ENCODE data around the gene CD33.

The CD33 gene

GRCh38 chr19:51211833-51212232 lies 13.0 kb upstream of the CD33 start:
- H2AFZ ChIP-seq (ENCODE audit: low read depth, low read length): no peak overlapping the region
- DNase-seq: no peak
- no peak overlapping the region for H3K9ac ChIP-seq (ENCODE audit: low read depth, low read length)
- no peaks in the 10 kb centered on the region for H3K36me3 ChIP-seq (ENCODE audit: insufficient read depth, low read length)
- no peak overlapping the region for H3K27ac ChIP-seq (ENCODE audit: low read length)
- no peaks in the 10 kb centered on the region for H3K79me2 ChIP-seq (ENCODE audit: insufficient read depth, low read length)
- TF ChIP-seq EZH2 (IDR thresholded peaks at IDR 0.05; ENCODE audit: borderline replicate concordance, low read depth, low read length, severe bottlenecking): no peak
- TF ChIP-seq CTCF (IDR thresholded peaks at IDR 0.05; ENCODE audit: borderline replicate concordance, extremely low read depth, low read length, poor library complexity, severe bottlenecking): no peak
- H3K27me3 ChIP-seq (ENCODE audit: insufficient read depth, low read length, poor library complexity): peaks cover 4% of the 10 kb centered on the region
- H3K4me2 ChIP-seq (ENCODE audit: insufficient read depth, low read length): no peak overlapping the region
- no peaks in the 10 kb centered on the region for H3K4me1 ChIP-seq (ENCODE audit: insufficient read depth, low read length)
- no peaks in the 10 kb centered on the region for H3K9me3 ChIP-seq (ENCODE audit: insufficient read depth, low read length, severe bottlenecking)
- no peak overlapping the region for H3K4me3 ChIP-seq (ENCODE audit: low read depth in 1 of 2, low read length in 2 of 2)
- H4K20me1 ChIP-seq (ENCODE audit: insufficient read depth, low read length): no peaks in the 10 kb centered on the region
- no peak for ATAC-seq (ENCODE audit: insufficient read depth, low read depth)

GRCh38 chr19:51219307-51219706 lies 5.6 kb upstream of the CD33 start:
- Histone ChIP-seq H4K20me1 (ENCODE audit: insufficient read depth, low read length) (no peaks in the 10 kb centered on the region), H3K36me3 (ENCODE audit: insufficient read depth, low read length) (no peaks in the 10 kb centered on the region), H3K27ac (ENCODE audit: low read length) (no peak overlapping the region), H3K79me2 (ENCODE audit: insufficient read depth, low read length) (no peaks in the 10 kb centered on the region), H3K4me2 (ENCODE audit: insufficient read depth, low read length) (no peak overlapping the region), H3K9ac (ENCODE audit: low read depth, low read length) (no peak overlapping the region), H3K9me3 (ENCODE audit: insufficient read depth, low read length, severe bottlenecking) (no peaks in the 10 kb centered on the region), H2AFZ (ENCODE audit: low read depth, low read length) (no peak overlapping the region), H3K27me3 (ENCODE audit: insufficient read depth, low read length, poor library complexity) (no peaks in the 10 kb centered on the region), H3K4me1 (ENCODE audit: insufficient read depth, low read length) (no peaks in the 10 kb centered on the region), H3K4me3 (ENCODE audit: low read depth in 1 of 2, low read length in 2 of 2) (no peak overlapping the region)
- DNase-seq: no peak
- TF ChIP-seq CTCF (IDR thresholded peaks at IDR 0.05; ENCODE audit: borderline replicate concordance, extremely low read depth, low read length, poor library complexity, severe bottlenecking) (no peak), EZH2 (IDR thresholded peaks at IDR 0.05; ENCODE audit: borderline replicate concordance, low read depth, low read length, severe bottlenecking) (no peak)
- ATAC-seq (ENCODE audit: insufficient read depth, low read depth): no peak

DNA sequence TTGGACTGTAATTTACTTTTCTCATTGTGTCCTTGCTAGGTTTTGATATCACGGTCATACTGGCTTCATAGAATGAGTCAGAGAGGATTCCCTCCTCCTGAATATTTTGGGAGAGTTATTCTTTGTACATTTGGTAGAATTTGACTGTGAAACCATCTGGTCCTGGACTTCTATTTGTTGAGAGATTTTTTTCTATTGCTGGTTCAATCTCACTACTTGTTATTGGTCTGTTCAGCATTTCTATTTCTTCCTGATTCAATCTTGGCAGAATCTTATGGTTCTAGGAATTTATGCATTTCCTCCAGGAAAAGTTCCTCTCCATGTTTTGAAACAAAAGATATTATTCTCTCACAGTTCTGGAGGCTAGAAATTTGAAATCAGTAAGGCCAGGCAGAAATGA lies 4.9 kb upstream of the CD33 start:
- ATAC-seq (ENCODE audit: insufficient read depth, low read depth) (no peak), DNase-seq (no peak)
- no peaks in the 10 kb centered on the region for H3K36me3 ChIP-seq (ENCODE audit: insufficient read depth, low read length)
- no peak overlapping the region for H3K27ac ChIP-seq (ENCODE audit: low read length)
- no peaks in the 10 kb centered on the region for H4K20me1 ChIP-seq (ENCODE audit: insufficient read depth, low read length)
- no peak overlapping the region for H3K4me2 ChIP-seq (ENCODE audit: insufficient read depth, low read length)
- no peaks in the 10 kb centered on the region for H3K9me3 ChIP-seq (ENCODE audit: insufficient read depth, low read length, severe bottlenecking)
- no peaks in the 10 kb centered on the region for H3K4me1 ChIP-seq (ENCODE audit: insufficient read depth, low read length)
- no peak for TF ChIP-seq EZH2 (IDR thresholded peaks at IDR 0.05; ENCODE audit: borderline replicate concordance, low read depth, low read length, severe bottlenecking)
- no peak for TF ChIP-seq CTCF (IDR thresholded peaks at IDR 0.05; ENCODE audit: borderline replicate concordance, extremely low read depth, low read length, poor library complexity, severe bottlenecking)
- H3K9ac ChIP-seq (ENCODE audit: low read depth, low read length): no peak overlapping the region
- H3K4me3 ChIP-seq (ENCODE audit: low read depth in 1 of 2, low read length in 2 of 2): no peak overlapping the region
- no peaks in the 10 kb centered on the region for H3K27me3 ChIP-seq (ENCODE audit: insufficient read depth, low read length, poor library complexity)
- no peak overlapping the region for H2AFZ ChIP-seq (ENCODE audit: low read depth, low read length)
- no peaks in the 10 kb centered on the region for H3K79me2 ChIP-seq (ENCODE audit: insufficient read depth, low read length)

DNA sequence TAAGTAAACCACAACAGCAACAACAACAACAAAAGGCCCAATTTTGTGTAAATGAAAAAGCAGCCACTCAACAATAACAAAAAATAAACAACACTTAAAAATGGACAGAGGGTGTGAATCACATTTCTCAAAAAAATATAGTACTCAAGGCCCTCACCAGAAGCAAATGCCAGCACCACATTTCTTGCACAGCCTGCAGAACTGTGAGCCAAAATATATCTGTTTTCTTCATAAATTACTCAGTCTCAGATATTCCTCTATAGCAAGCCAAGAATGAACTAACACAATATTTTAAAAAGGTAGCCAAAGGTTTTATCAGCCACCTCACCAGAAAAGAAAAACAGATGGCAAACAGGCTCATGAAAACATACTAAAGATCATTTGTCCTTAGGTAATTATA lies 3.9 kb upstream of the CD33 start:
- no peaks in the 10 kb centered on the region for H4K20me1 ChIP-seq (ENCODE audit: insufficient read depth, low read length)

More for the DNA sequence above, 3.9 kb upstream of the CD33 start:
- no peaks in the 10 kb centered on the region for H3K27me3 ChIP-seq (ENCODE audit: insufficient read depth, low read length, poor library complexity)
- DNase-seq: no peak
- no peak for ATAC-seq (ENCODE audit: insufficient read depth, low read depth)
- no peak overlapping the region for H3K4me3 ChIP-seq (ENCODE audit: low read depth in 1 of 2, low read length in 2 of 2)
- no peaks in the 10 kb centered on the region for H3K4me1 ChIP-seq (ENCODE audit: insufficient read depth, low read length)
- H3K9me3 ChIP-seq (ENCODE audit: insufficient read depth, low read length, severe bottlenecking): no peaks in the 10 kb centered on the region
- H3K36me3 ChIP-seq (ENCODE audit: insufficient read depth, low read length): no peaks in the 10 kb centered on the region
- H3K9ac ChIP-seq (ENCODE audit: low read depth, low read length): no peak overlapping the region
- no peak overlapping the region for H3K27ac ChIP-seq (ENCODE audit: low read length)
- no peaks in the 10 kb centered on the region for H3K79me2 ChIP-seq (ENCODE audit: insufficient read depth, low read length)
- TF ChIP-seq CTCF (IDR thresholded peaks at IDR 0.05; ENCODE audit: borderline replicate concordance, extremely low read depth, low read length, poor library complexity, severe bottlenecking) (no peak), EZH2 (IDR thresholded peaks at IDR 0.05; ENCODE audit: borderline replicate concordance, low read depth, low read length, severe bottlenecking) (no peak)
- H2AFZ ChIP-seq (ENCODE audit: low read depth, low read length): no peak overlapping the region
- H3K4me2 ChIP-seq (ENCODE audit: insufficient read depth, low read length): no peak overlapping the region
